HG03432 (cell line): Measurements from ENCODE around the gene IGIP.

Experiments used
- ATAC-seq: cut with Tn5 transposase; IDR thresholded peaks from one replicate; pipeline ENCODE4 v1.9.1; 2021; ENCODE audit warnings: mild to moderate bottlenecking, moderate library complexity; ENCODE audit not compliant: unreplicated experiment

Gene IGIP

DNA sequence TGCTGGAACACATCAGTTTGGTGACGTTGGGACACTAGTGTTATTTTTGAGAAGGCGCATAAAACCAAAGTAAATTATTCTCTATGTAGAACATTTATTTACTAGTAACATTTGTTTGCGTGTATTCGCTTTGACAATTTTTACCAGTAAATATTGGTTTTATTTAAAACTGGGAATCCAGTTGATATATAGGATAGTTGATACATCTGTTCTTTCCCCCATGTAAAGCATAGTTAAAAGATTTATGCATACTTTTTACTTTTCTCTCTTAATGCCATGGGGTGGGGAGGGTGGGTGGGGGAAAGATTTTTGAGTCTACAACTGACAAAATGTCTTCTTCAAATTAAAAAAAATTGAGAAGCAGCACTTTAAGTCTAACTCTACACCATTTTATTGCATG lies at the start of gene IGIP:
Gene IGIP (plus strand): TSS at position 301 of the 400 bp plus-strand sequence. CDS start 2,540 bp downstream, outside the sequence.
- no peak for ATAC-seq

DNA sequence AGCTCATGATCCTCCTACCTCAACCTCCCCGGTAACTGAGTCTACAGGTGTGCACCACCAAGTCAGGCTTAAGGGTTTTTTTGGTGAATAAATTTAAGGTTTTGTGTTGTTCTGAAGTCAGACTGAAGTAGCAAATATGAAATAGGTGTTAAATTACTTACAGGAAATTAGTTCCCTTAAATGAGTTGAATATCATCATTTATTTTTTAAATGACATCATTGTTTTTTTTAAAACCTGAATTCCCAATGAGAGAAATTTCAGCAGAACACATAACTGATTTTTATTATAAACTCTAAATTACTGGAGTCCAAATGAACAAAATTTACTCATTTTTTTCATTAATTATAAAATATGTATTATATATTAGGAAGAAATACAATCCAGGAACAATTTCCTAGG lies 49.6 kb upstream of the IGIP start:
- no peak for ATAC-seq

DNA sequence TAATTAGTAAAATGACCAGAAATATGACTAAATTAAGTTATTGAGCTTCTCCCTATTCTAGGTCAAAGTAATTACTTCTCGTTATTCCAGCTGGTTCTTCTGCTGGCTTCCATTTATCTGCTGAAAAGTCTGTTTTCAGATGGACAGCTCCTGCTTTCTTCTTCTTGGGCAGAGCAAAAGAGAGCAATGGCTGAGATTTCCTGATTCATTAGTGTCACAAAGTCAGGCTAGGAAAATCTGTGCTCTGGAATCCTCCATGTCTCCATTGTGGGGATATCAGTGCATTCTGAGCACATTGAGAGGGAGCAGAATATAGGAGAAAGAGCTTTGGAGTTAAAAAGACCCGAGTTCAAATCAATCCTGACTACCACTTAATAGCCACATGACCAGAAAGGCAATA lies 48.9 kb upstream of the IGIP start:
- ATAC-seq = no peak

DNA sequence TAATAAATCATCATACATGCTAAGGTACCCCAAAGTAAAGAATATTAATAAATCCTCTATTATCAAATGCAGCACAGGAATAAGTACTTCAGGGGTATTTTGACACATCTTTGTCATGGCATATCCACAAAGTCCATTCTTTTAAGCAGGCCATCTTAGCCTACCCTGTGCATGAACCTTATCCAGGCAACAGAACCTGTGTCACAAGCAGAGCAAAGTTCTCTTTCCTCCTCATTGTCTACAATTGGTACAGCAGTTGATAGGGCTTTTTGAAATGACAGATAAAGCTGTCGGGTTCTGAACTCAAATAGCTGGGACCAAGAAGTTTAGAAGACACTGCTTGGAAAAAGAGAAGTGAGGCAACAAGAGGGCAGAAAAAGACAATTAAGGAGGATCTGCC lies 42.6 kb upstream of the IGIP start:
- ATAC-seq = no peak

DNA sequence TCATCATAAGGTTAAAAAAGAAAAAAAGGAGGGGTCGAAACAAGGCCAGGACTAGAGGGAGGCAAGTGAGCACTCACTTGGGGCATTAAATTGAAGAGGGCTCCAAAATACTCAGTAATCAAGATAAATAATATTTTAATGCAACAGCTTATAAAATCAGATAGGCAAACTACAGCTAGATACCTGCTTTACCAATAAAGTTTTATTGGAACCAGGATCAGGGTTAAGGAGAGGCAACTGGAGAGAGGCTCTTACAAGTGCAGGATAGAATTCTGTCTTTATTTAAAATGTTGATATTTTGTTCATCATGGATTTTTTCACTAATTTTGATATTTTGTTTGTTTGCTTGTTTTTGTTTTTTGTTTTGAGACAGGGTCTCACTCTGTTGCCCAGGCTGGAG lies 42.1 kb upstream of the IGIP start:
- ATAC-seq = no peak

DNA sequence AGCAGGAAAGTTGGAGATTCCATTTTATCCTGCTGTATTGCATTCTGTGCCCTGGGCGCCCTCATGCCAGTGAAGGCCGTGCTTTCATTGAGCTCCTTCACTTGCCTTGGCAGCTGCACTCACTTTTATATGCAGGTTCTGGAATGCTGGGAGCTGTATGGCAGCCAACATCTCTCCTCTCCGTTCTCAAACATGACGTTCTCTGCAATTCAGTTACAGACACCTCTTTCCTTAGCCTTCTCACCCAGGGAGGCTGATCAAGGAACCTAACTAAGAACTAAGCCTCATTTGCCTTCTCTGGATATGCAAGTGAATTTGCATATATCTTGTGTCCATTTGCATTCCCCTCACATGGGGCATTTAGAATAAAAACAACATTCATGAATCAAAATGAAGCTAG lies 41.2 kb upstream of the IGIP start:
- ATAC-seq = no peak

DNA sequence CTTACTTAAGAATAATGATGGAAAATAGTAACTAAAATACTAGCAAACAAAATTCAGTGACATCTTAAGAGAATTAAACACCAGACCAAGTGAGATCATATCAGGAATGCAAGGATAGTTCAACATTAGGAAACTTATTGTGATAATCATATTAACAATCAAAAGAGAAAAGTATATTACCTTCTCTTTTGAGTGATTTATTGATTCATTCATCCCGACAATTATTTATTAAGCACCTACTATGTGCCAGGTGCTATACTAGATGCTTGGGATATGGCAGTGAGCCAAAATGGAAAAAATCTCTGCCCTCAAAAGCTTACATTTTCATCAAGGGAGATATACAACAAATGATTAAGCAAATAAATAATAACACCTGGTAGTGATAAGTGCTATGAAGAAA lies 35.5 kb upstream of the IGIP start:
- ATAC-seq = no peak

DNA sequence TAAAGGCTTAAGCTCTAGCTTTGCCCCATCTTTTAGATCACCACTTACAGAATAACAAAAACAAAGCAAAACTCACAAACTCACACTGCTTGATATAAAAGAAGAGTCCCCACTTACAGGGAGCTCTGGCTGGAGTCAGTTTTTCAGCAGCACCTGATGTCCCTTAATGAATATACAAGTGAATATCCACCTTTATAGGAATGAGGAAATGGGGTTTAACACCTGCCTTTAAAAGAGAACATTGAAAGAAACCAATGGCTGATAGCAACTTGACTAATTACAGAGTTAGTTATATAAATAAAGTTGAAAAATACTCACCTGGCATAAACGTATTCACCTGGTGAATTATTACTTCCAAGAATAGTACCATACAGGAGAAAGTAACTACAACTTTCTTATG lies 32.6 kb upstream of the IGIP start:
- no peak for ATAC-seq

DNA sequence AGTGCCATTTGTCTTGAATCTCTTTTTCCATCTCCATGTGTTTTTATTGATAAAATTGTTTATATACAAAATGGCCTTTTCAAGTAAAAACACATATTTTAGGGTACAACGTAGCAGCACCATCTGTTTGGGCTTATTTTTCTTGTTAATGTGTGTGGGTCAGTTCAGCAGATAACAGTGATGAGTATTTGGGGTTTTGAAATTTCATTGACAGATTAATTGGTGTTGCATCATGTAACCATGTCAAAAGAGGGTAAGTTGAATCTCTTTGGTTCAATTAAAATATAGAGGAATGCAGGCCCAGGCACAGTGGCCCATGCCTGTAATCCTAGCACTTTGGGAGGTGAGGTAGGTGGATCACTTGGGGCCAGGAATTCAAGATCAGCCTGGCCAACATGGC lies 31.9 kb upstream of the IGIP start:
- no peak for ATAC-seq

DNA sequence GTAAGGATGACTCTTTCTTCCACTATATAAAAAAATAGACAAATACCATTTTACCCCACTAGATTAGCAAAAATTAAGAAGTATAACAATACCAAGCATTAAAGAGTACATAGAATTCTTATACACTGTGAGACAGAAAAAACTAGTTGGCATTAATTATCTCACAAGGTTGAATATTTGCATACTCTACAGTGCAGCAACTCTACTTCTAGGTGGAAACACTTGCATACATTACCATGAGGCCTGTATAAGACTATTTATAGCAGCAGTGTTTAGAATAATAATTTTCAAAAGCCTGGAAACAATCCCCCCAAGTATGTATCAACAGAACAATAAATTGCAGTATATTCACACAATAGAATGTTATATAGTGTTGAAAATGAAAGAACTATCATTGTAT lies 30.8 kb upstream of the IGIP start:
- ATAC-seq = no peak

DNA sequence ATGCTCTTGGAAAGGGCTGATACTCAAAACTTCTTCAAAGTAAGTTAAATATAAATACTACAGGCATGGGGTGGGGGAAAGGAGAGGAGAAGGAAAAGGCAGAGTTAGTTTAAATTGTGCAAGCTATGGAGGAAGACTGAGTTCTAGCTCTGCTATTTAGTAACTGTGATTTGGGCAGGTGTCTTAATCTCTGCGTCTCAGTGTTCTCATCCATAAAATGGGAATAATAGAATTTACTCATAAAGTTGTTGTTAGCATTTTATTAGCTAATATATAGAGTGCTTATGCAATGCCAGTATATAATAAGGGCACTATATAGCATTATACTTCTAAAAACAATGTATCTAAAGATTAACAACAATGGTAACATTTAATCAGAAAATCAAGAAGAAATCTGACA lies 24.6 kb upstream of the IGIP start:
- ATAC-seq = no peak

DNA sequence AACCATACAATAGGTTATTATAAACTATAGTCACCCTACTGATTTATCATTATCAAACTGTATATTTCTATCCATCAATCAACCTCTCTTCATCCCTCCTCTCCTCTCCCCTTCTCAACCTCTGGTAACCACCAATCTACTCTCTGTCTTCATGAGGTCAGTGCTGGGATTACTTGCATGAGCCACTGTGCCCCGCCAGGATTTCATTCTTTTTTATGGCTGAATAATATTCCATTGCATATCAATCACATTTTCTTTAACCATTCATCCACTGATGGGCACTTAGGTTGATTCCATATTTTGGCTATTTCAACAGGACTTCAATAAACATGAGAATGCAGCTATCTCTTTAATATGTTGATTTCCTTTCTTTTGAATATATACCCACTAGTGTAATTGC lies 22.6 kb upstream of the IGIP start:
- no peak for ATAC-seq

DNA sequence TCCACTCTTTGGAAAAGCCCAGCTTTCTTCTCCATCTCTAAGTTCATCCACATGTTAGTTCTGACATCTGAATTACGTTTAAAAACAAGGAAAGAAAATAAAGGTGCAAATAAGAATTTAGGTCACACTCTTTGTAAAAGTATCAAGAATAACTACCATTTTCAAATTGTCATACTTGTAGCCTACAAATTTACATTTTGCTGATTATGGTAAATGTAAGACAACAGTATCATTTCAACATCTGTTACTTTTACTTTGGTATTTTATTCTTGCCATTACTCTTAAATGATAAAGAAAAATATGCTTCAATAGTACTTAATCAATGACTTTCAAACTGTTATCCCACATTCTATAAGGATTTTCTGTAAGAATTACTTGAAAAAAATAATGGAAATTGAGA lies 21.6 kb upstream of the IGIP start:
- ATAC-seq = no peak

DNA sequence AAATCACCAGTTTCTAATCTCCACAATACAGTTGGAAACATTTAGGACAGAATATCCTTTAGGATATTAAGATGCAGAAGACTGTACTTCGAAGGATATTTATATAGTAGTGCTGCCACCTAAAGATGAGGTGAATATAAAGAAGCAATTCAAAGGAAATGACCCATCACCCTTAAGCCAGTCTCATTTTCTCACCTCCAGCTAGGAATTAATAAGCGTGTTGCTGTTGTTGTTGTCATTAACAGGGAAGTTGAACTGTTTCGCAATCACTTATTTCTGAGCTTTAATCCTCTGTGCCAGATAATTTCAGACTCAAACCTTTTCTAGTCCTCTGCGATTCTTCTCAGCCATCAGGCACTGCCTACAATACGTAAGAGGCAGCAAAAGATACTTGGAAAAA lies 19.6 kb upstream of the IGIP start:
- no peak for ATAC-seq

DNA sequence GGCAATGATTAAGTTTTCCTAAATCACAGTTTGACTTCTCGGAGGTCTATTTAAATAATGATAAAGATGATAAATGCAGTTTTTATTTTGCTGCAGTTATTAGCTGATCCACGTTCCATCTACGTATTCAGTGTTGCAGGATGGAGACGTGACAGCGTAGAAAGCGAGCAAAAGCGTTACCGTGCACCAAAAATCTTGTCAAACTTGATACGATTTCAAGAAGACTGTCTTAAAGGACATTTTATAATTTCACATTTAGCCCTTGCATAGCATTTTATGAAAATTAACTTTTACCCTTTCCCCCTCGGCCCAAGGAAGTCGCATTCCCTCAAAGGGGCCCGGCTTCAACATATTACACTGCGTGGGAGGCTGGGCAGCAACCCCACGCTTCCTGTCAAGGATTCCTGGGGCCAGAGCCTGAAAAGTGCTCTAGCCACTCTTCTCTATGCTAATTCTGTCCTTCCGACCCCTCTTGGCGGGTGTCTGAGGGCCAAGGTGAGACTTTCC lies 18.9 kb upstream of the IGIP start:
- ATAC-seq = no peak

DNA sequence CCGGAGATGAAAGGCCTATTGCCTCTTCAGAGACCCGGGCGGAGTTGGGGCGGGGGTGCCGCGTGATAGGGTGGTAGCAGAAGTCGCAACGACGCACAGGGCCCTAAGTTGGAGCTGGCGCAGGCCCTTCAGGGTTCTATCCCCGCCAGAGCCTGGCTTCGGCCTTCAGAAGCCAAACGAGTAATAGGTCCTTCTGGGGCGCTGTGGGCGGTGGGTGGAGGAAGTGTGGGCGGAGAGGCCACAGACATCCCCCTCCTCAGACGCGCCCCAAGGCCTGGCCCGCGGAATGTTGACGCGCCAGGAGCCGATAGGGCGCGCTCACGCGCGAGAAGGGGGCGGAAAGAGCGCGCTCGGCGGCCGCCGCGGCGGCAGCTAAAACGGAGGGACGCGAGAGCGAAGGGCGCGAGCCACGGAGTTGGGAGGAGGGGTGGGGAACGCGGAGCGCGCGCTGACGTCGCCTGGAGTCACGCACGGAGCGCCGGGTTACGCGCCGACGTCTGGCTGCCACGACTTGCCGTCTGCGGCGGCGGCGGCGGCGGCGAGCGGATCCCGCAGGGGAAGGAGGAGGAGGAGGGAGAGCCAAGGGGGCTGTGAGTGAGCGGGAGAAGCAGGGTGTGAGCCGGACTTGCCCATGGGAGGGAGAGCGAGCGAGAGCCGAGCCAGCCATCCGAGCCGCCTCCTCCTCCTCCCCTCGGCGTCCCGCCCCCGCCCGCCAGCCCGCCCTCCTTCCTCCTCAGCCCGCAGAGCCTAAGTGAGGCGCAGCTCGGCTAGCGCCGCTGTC lies 18.2 kb upstream of the IGIP start:
- ATAC-seq = peak; percentile 91

DNA sequence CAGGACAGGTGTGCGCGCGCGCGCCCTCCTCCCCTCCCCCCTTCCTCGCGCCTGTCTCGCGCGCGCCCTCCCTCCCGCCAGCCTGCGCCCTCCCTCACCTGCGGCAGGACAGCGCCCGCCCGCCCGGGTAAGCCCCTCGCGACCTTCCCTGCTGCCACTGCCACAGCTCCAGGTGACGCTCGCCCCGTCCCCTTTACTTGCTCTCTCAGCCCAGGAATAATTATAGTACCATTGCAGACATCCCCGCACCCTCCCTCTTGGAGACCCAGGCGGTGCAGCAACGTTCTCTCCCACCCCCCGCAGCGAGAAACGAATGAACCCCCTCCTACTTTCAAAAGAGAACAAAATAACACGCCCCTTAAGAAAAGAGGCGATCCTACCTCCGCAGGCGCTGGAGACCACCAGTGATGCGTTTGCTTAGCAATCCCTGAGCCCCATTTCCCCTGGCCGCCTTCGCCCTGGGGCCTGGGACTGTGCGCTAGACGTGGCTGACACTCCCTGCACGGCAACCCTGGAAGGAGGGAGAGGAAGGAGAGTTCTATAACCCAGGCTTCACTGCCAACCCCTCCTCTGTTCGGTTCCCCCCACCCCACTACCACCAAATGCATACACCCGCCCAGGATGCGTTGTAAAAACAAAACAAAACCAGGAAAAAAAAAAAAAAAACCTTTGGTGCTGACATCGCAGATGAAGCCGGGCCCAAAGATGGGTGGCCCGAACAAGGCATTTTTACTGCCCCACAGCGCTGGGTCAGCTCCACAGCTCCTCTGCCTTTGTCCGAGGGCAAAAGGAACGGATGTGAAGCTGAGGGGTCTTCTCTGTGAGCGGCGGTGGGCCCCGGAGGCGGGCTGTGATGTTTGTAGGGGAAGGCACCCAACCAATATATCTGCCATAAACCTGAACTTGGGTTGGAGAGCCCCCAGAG lies 17.4 kb upstream of the IGIP start:
- ATAC-seq = no peak

DNA sequence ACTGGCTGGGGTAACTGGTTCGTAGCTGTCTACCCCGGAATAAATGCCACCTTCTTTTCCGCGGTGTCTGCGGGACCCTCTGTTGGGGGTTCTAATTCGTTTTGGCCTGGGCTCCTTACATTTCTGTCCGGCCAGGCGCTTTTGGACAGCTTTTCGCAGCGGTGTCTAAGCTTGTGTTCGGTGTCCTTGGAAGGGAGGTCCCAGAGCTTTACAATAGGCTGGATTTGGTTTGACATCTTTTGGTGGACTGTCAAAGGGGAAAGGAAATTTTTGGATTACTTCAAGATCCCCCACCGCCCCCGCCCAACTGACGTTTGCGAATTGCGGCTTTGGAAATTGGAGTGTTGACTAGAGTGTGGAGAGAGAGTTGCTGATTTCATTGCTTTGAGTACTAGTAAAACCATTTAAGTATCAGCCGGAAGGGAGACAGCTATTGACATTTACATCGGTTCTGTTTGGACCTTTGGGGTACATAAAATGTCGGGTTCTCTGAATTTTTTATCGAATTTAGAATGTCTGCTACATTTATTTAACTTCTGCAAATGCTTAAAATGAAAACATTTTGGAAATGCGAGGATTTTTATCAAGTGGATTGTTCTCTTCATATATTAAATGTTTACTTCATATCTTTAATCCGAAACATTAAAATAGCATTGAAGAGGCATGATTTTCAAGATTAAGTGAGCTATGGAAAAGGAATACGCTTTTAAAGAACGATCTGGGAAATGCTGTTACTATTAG lies 16.5 kb upstream of the IGIP start:
- ATAC-seq = no peak

DNA sequence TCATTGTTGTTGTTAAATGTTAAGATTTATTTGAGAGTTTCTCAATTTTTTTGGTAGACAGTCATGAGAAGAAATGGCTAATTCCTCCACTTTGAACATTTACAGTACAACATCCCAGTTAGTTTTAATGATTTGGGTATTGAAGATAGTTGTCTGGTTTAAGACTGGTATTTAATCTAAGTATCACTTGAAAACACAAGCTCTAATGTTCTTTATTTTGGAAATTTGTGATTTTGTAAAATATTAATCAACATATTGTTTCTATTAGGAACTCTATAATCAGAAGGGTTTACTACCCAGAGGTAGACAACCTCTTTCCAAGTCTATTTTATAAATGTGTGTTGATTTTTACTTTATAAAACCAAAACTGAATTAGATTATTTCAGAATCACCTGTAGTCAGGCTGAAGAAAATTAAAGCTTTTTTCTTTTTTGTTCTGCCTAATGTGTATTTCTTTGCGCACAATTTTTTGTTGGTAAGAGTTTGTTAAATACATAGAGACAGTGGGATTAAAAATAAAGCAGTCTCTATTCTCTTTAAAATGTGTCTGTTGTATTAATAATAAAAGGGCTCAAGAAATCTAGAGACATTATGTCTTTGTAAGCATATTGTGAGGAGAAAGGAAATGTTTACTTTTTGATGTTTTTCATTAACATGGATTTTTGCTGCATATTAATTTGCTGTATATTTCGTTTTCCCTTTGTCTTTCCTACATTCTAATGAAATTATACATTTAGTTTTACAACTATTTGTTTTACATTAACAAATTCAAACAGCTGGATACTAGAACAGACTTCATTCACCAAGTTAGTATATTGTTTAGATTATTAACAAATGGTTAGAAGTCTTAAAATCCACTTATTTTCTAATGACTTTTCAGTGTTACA lies 15.7 kb upstream of the IGIP start:
- ATAC-seq = no peak

DNA sequence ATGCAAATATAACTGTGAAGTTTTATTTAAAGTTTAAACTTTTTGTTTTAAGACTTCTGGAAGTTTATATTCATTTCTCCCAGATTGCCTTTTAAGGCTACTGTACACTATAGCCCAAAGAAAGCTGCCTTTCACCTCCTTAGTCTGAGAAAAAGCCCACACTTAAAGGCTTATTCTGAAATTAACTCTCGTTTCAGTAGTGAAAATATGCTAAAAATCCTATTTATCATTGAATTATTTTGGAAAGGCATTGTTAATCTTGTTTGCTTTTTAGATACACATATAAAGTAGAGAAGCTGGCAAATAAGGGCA lies 15.1 kb upstream of the IGIP start:
- no peak for ATAC-seq
